Suprapubic skin (tissue), 4 donors: Measurements from ENCODE around the gene PRMT3.

Experiments used
- EP300 ChIP-seq: sonication (generic); formaldehyde crosslinking; IDR thresholded peaks from one replicate; pipeline ENCODE4 v1.6.1; 2017; ENCODE audit warnings: antibody characterized with exemption
- POLR2A ChIP-seq, 2 donors: fragments of 450-650 bp; IDR thresholded peaks; one replicate each; pipeline ENCODE4 v1.6.1; 2017; ENCODE audit warnings: antibody characterized with exemption in 2 of 2, mild to moderate bottlenecking in 2 of 2, moderate library complexity in 2 of 2
- POLR2AphosphoS5 ChIP-seq, 3 donors: sonication (generic); formaldehyde crosslinking; IDR thresholded peaks; one replicate each; pipeline ENCODE4 v1.6.1; 2017; ENCODE audit warnings: antibody characterized with exemption in 3 of 3
- TF ChIP-seq, protein P1 (sequence below), 2 donors: fragments of 200-600 bp in 1 of 2; fragments of 450-650 bp in 1 of 2; sonication (generic) in 1 of 2; IDR thresholded peaks; one replicate each; pipeline ENCODE4 v1.5.1; 2016 to 2019; ENCODE audit warnings: antibody characterized with exemption in 2 of 2, mild to moderate bottlenecking in 1 of 2, moderate library complexity in 1 of 2

DNA sequence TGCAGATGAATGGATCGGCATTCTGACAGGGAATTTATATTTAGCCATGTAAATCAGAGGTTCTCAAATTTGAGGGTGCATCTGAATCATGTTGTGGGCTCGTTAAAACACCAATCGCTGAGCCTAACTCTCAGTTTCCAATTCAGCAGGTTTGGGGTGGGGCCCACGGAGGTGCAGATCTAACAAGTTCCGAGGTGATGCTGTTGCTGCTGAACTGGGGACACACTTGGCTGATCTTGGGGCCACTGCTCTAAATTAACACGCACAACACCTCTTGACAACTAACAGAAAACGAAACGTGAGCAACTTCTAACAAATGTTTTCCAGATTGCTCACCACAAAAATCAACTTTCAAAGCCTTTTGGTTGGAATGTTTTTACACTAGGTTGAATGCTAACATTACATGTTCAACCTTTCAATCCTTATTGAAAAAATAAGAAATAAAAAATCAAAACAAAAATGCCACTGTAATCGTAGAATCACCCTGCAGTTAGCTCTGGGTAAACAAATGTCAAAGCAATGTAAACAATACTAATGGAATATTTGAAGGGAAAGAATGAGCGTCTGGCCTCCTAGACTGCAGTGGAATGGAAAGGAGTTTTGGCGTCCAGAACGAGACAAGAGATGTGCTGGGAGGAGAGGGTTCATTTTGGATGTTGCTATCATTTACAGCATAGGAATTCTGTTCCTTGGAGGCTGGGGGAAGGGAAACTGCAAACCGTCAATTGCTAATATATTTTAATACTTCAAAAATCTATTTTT, 143.6 kb downstream of the PRMT3 start:
- TF ChIP-seq, protein P1, sequence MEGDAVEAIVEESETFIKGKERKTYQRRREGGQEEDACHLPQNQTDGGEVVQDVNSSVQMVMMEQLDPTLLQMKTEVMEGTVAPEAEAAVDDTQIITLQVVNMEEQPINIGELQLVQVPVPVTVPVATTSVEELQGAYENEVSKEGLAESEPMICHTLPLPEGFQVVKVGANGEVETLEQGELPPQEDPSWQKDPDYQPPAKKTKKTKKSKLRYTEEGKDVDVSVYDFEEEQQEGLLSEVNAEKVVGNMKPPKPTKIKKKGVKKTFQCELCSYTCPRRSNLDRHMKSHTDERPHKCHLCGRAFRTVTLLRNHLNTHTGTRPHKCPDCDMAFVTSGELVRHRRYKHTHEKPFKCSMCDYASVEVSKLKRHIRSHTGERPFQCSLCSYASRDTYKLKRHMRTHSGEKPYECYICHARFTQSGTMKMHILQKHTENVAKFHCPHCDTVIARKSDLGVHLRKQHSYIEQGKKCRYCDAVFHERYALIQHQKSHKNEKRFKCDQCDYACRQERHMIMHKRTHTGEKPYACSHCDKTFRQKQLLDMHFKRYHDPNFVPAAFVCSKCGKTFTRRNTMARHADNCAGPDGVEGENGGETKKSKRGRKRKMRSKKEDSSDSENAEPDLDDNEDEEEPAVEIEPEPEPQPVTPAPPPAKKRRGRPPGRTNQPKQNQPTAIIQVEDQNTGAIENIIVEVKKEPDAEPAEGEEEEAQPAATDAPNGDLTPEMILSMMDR (IDR thresholded peaks at IDR 0.05), result no peak
- TF ChIP-seq POLR2A (IDR thresholded peaks at IDR 0.05), result no peak
- no peak for TF ChIP-seq EP300
- TF ChIP-seq POLR2AphosphoS5 (IDR thresholded peaks at IDR 0.05), result no peak
